H1 (cell line): ENCODE data around the gene SORCS3. TPM values are rescaled to one million over a fixed set of nuclear protein-coding genes. Genes with fewer than 3 reads are reported as not detected.

Source experiments
- CTCF ChIA-PET: fragments of 300-600 bp; sonication (Branson Sonifier 250); formaldehyde crosslinking; loops from one replicate; lab custom pipeline; 2021; ENCODE audit not compliant: partially characterized antibody; lab: Charles Lee
- POLR2A ChIA-PET: fragments of 300-600 bp; sonication (Branson Sonifier 250); formaldehyde crosslinking; loops from one replicate; lab custom pipeline; 2021; ENCODE audit warnings: inconsistent platforms; ENCODE audit not compliant: partially characterized antibody; lab: Charles Lee
- DNase-seq, 2 experiments: peaks; one replicate each; pipeline versions ENCODE4 v3.0.0 to v3.0.0-alpha.2; 2010 to 2022; ENCODE audit warnings: low spot score in 2 of 2, low read depth in 1 of 2, mixed read lengths in 1 of 2
- FAIRE-seq: peaks from 2 replicates; lab custom pipeline; 2011; peaks lifted over from hg19 to GRCh38; lab: Jason Lieb, UNC
- H2AFZ ChIP-seq: 2 replicates; pipeline ENCODE4 v1.8.1; 2012; ENCODE audit warnings: low read length, inconsistent platforms
- H2AK5ac ChIP-seq: 2 replicates; pipeline ENCODE4 v1.6.1; 2013; ENCODE audit warnings: low read depth, low read length
- H2BK120ac ChIP-seq: replicated peaks from 2 replicates; pipeline ENCODE3; 2013; ENCODE audit warnings: low read depth, low read length, inconsistent platforms
- H2BK12ac ChIP-seq: 2 replicates; pipeline ENCODE4 v1.6.1; 2013; ENCODE audit warnings: low read depth, low read length
- H2BK15ac ChIP-seq: 2 replicates; pipeline ENCODE4 v1.6.1; 2013; ENCODE audit warnings: low read length
- H2BK20ac ChIP-seq: 2 replicates; pipeline ENCODE4 v1.6.1; 2013; ENCODE audit warnings: low read length
- H2BK5ac ChIP-seq: 2 replicates; pipeline ENCODE4 v1.6.1; 2013; ENCODE audit warnings: low read depth, low read length
- H3K14ac ChIP-seq: 2 replicates; pipeline ENCODE4 v1.6.1; 2013; ENCODE audit warnings: inconsistent platforms; ENCODE audit not compliant: insufficient read length
- H3K18ac ChIP-seq: 2 replicates; pipeline ENCODE4 v1.6.1; 2013; ENCODE audit warnings: low read length; ENCODE audit errors: extremely low read depth
- H3K23ac ChIP-seq: 2 replicates; pipeline ENCODE4 v1.6.1; 2013; ENCODE audit warnings: inconsistent platforms; ENCODE audit not compliant: insufficient read length
- H3K23me2 ChIP-seq: 2 replicates; pipeline ENCODE4 v1.6.1; 2013; ENCODE audit warnings: low read depth, low read length
- H3K27ac ChIP-seq: 2 replicates; pipeline ENCODE4 v1.6.1; 2011; ENCODE audit warnings: low read depth, low read length, inconsistent platforms
- H3K27me3 ChIP-seq, 4 experiments: replicated peaks in 1 of 4; 1 replicate in 1 of 4; 2 replicates in 3 of 4; pipeline versions ENCODE4 v1.6.1 to v1.8.1; 2011 to 2013; ENCODE audit warnings: low read length in 3 of 4, mild to moderate bottlenecking in 3 of 4, inconsistent platforms in 2 of 4, mixed read lengths in 2 of 4, moderate library complexity in 1 of 4; ENCODE audit not compliant: control insufficient read depth in 3 of 4, insufficient read depth in 3 of 4; ENCODE audit errors: extremely low read depth in 1 of 4
- H3K36me3 ChIP-seq, 4 experiments: 2 replicates each; pipeline versions ENCODE4 v1.6.1 to v1.8.1; 2011 to 2013; ENCODE audit warnings: mild to moderate bottlenecking in 4 of 4, low read length in 3 of 4, moderate library complexity in 2 of 4, control low read depth in 1 of 4, inconsistent platforms in 1 of 4; ENCODE audit not compliant: insufficient read depth in 4 of 4, control insufficient read depth in 2 of 4
- H3K4ac ChIP-seq: replicated peaks from 2 replicates; pipeline ENCODE3; 2013; ENCODE audit warnings: low read length, low read depth, mixed read lengths, inconsistent platforms; ENCODE audit not compliant: insufficient read length
- H3K4me1 ChIP-seq, 4 experiments: replicated peaks in 1 of 4; 1 replicate in 1 of 4; 2 replicates in 3 of 4; pipeline versions ENCODE4 v1.6.1 to v1.8.1; 2011 to 2013; ENCODE audit warnings: low read length in 3 of 4, inconsistent platforms in 2 of 4, mixed read lengths in 1 of 4; ENCODE audit not compliant: insufficient read depth in 4 of 4, control insufficient read depth in 3 of 4
- H3K4me2 ChIP-seq, 2 experiments: 2 replicates each; pipeline versions ENCODE4 v1.6.1 to v1.8.1; 2011 to 2013; ENCODE audit warnings: low read depth in 2 of 2, low read length in 2 of 2, control low read depth in 1 of 2, inconsistent platforms in 1 of 2, mild to moderate bottlenecking in 1 of 2; ENCODE audit not compliant: insufficient read depth in 1 of 2
- H3K4me3 ChIP-seq, 4 experiments: fragments of 200-600, 300-600 bp in 1 of 4; sonication (generic), shearing (Covaris generic), sonication (Bioruptor Twin) in 1 of 4; 2 replicates each; pipeline versions ENCODE4 v1.5.1 to v1.8.1; 2011 to 2016; ENCODE audit warnings: low read length in 4 of 4, low read depth in 3 of 4, control low read depth in 2 of 4, inconsistent platforms in 2 of 4, mild to moderate bottlenecking in 2 of 4, mixed read lengths in 1 of 4, moderate library complexity in 1 of 4; ENCODE audit not compliant: insufficient read depth in 2 of 4; ENCODE audit errors: extremely low read depth in 1 of 4
- H3K56ac ChIP-seq: replicated peaks from 2 replicates; pipeline ENCODE3; 2013; ENCODE audit warnings: low read depth, mild to moderate bottlenecking, mixed read lengths, low read length, inconsistent platforms; ENCODE audit not compliant: insufficient read length
- H3K79me1 ChIP-seq: 2 replicates; pipeline ENCODE4 v1.6.1; 2013; ENCODE audit warnings: low read depth, low read length, control low read depth
- H3K79me2 ChIP-seq, 2 experiments: 2 replicates each; pipeline versions ENCODE4 v1.6.1 to v1.8.1; 2012 to 2013; ENCODE audit warnings: low read length in 2 of 2, mild to moderate bottlenecking in 2 of 2, inconsistent platforms in 1 of 2; ENCODE audit not compliant: insufficient read depth in 2 of 2, control insufficient read depth in 1 of 2
- H3K9ac ChIP-seq, 4 experiments: replicated peaks in 1 of 4; 1 replicate in 1 of 4; 2 replicates in 3 of 4; pipeline versions ENCODE4 v1.6.1 to v1.8.1; 2011 to 2013; ENCODE audit warnings: low read depth in 3 of 4, low read length in 3 of 4, control low read depth in 2 of 4, mild to moderate bottlenecking in 2 of 4, moderate library complexity in 2 of 4, inconsistent platforms in 1 of 4; ENCODE audit errors: extremely low read depth in 1 of 4
- H3K9me3 ChIP-seq, 2 experiments: 2 replicates each; pipeline versions ENCODE4 v1.6.1 to v1.8.1; 2012 to 2013; ENCODE audit warnings: mild to moderate bottlenecking in 2 of 2, moderate library complexity in 2 of 2, control low read depth in 1 of 2, inconsistent platforms in 1 of 2, low read depth in 1 of 2, low read length in 1 of 2, mixed read lengths in 1 of 2; ENCODE audit not compliant: insufficient read depth in 2 of 2
- H4K20me1 ChIP-seq, 2 experiments: replicated peaks in 1 of 2; 2 replicates each; pipeline versions ENCODE3 to v1.8.1; 2011 to 2013; ENCODE audit warnings: inconsistent platforms in 2 of 2, low read length in 2 of 2, mild to moderate bottlenecking in 1 of 2; ENCODE audit not compliant: insufficient read depth in 2 of 2, control insufficient read depth in 1 of 2
- H4K5ac ChIP-seq: 2 replicates; pipeline ENCODE4 v1.6.1; 2013; ENCODE audit warnings: low read length, low read depth, mixed read lengths, inconsistent platforms; ENCODE audit not compliant: insufficient read length
- H4K8ac ChIP-seq: 2 replicates; pipeline ENCODE4 v1.8.0; 2013; ENCODE audit warnings: mild to moderate bottlenecking, moderate library complexity, low read length, inconsistent platforms; ENCODE audit not compliant: insufficient read depth; ENCODE audit errors: extremely low read depth
- H4K91ac ChIP-seq: replicated peaks from 2 replicates; pipeline ENCODE3; 2013; ENCODE audit warnings: low read length, mixed read lengths, inconsistent platforms; ENCODE audit not compliant: insufficient read length
- JUND ChIP-seq: IDR thresholded peaks from 2 replicates; pipeline ENCODE4 v1.6.1; 2011; ENCODE audit warnings: mild to moderate bottlenecking, improper control_type of control experiment, low read length
- POLR2A ChIP-seq, 2 experiments: IDR thresholded peaks; 1 replicate in 1 of 2; 2 replicates in 1 of 2; pipeline ENCODE4 v1.6.1; 2011; ENCODE audit warnings: low read depth in 2 of 2, low read length in 2 of 2, mild to moderate bottlenecking in 2 of 2; ENCODE audit errors: control extremely low read depth in 1 of 2
- RAD21 ChIP-seq, 2 experiments: IDR thresholded peaks in 1 of 2; conservative IDR thresholded peaks in 1 of 2; 2 replicates each; pipeline ENCODE4 v1.6.1; 2011; ENCODE audit warnings: low read depth in 2 of 2, low read length in 2 of 2, improper control_type of control experiment in 1 of 2, inconsistent platforms in 1 of 2, mild to moderate bottlenecking in 1 of 2, moderate library complexity in 1 of 2
- SRF ChIP-seq: IDR thresholded peaks from 2 replicates; pipeline ENCODE4 v1.6.1; 2011; ENCODE audit warnings: mild to moderate bottlenecking, low read depth, low read length, moderate library complexity
- WGBS, 2 experiments: shearing (Covaris generic) in 1 of 2; methylation state at CpG; one replicate each; pipeline versions ENCODE4 v1.1.6 to v1.1.7; 2013 to 2015; ENCODE audit warnings: low lambda C conversion rate in 2 of 2, mixed read lengths in 2 of 2, inconsistent platforms in 1 of 2, low coverage in 1 of 2, missing lambda C conversion rate in 1 of 2; ENCODE audit not compliant: insufficient replicate concordance in 2 of 2, insufficient coverage in 1 of 2, insufficient read length in 1 of 2; ENCODE audit errors: extremely low coverage in 1 of 2, missing lambda C conversion rate in 1 of 2; 5-methylcytosine and 5-hydroxymethylcytosine counted together
- polyA plus RNA-seq, 7 experiments: library from polyadenylated mRNA; depleted of rRNA in 3 of 7; stranded (reverse) in 5 of 7; unstranded in 2 of 7; fragments of >200 nt in 5 of 7; fragments of 200-250 nt in 2 of 7; gene quantifications; 1 replicate in 5 of 7; 2 replicates in 1 of 7; 4 replicates in 1 of 7; pipeline versions ENCODE4 v1.2.1 to v1.2.3, GENCODE V29; 2011 to 2013; ENCODE audit warnings: missing spikeins in 2 of 7, mixed read lengths in 2 of 7
- total RNA-seq: library from RNA; stranded (reverse); fragmentation: NEBNext Ultra II Directional; extraction: Animal tissue kit (Norgen Biotek cat#: 25700); gene quantifications from 2 replicates; pipeline ENCODE4 v1.2.1, GENCODE V29; 2021

The SORCS3 gene
- total and polyA plus RNA-seq, 2 of the 8 experiments (the other 6 are each of a cell fraction or from before 2014, with no cell fraction given) = 0.26 to 0.88 TPM

GRCh38 chr10:104920476-104920875, 279.4 kb downstream of the SORCS3 start:
- H3K4me1 ChIP-seq = peaks cover 0 to 7% (median 2%) of the 10 kb centered on the region in 4 experiments; a peak in 6 of 7 replicates
- no peak overlapping the region for H2BK20ac ChIP-seq
- CTCF ChIA-PET = interaction anchor here (1.0 to 2.7 kb wide), 4 partner anchors 11 to 117 kb away, joined by 4 to 8 read pairs (median 4); no protein-coding TSS in a partner anchor
- TF ChIP-seq JUND (no peak), POLR2A (IDR thresholded peaks at IDR 0.05; ENCODE audit: control extremely low read depth in 1 of 2, low read depth in 2 of 2, low read length in 2 of 2) (no peak), RAD21 (IDR thresholded peaks at IDR 0.05 in 1 of 2, conservative IDR thresholded peaks at IDR 0.05 in 1 of 2; ENCODE audit: low read depth in 2 of 2, low read length in 2 of 2) (no peak), SRF (no peak)
- no peak overlapping the region for H2BK15ac ChIP-seq
- H2BK120ac ChIP-seq = no peak overlapping the region
- no peak overlapping the region for H3K27ac ChIP-seq
- DNase-seq (no peak), FAIRE-seq (no peak)
- H3K23ac ChIP-seq = no peak overlapping the region
- H3K9ac ChIP-seq = no peak overlapping the region
- 97% methylated on average over 2 of the region's 2 CpGs; no CpG with 5 or more reads in 1 of the 2 experiments for WGBS, 2 experiments
- no peaks in the 10 kb centered on the region for H4K20me1 ChIP-seq
- H3K56ac ChIP-seq = no peak overlapping the region
- no peak overlapping the region for H2BK5ac ChIP-seq
- H3K14ac ChIP-seq = no peak overlapping the region
- no peak overlapping the region for H2AFZ ChIP-seq
- H4K5ac ChIP-seq = no peak overlapping the region
- H3K4me3 ChIP-seq = no peak overlapping the region
- no peak overlapping the region for H2BK12ac ChIP-seq
- H3K79me1 ChIP-seq = no peaks in the 10 kb centered on the region
- H3K27me3 ChIP-seq = no peaks in the 10 kb centered on the region
- H3K36me3 ChIP-seq = no peaks in the 10 kb centered on the region
- H3K4ac ChIP-seq = no peak overlapping the region
- no peak overlapping the region for H4K8ac ChIP-seq
- no peaks in the 10 kb centered on the region for H3K9me3 ChIP-seq
- no peak overlapping the region for H3K18ac ChIP-seq
- H4K91ac ChIP-seq = no peak overlapping the region
- H3K4me2 ChIP-seq = no peak overlapping the region
- no peak overlapping the region for H2AK5ac ChIP-seq
- H3K79me2 ChIP-seq = no peaks in the 10 kb centered on the region
- no peaks in the 10 kb centered on the region for H3K23me2 ChIP-seq
- POLR2A ChIA-PET = no interaction called here
